Fibroblast of pulmonary artery (primary cell): Measurements from ENCODE around the gene IRF2.
A peak's percentile ranks its signal among the peaks of the same experiment; 100 is the strongest.
"Not testable (repeated sequence)": the region's sequence is repeated elsewhere in the genome, so short reads cannot be mapped to it uniquely, and the experiment has no call there.

Experiments used
- DNase-seq: peaks from one replicate; pipeline ENCODE4 v3.0.0-alpha.2; 2010; ENCODE audit warnings: low read depth
- H3K4me3 ChIP-seq: replicated peaks from 2 replicates; pipeline ENCODE4 v1.5.1; 2011; ENCODE audit warnings: low read depth, mild to moderate bottlenecking, control low read depth, low read length, moderate library complexity
- CTCF ChIP-seq: IDR thresholded peaks from 2 replicates; pipeline ENCODE4 v1.5.1; 2011; ENCODE audit warnings: mild to moderate bottlenecking, control low read depth, low read length, inconsistent platforms; ENCODE audit errors: missing control alignments

Gene IRF2

GRCh38 chr4:184350213-184350817, 124.0 kb downstream of the IRF2 start:
- DNase-seq = no peak
- no peak for TF ChIP-seq CTCF
- H3K4me3 ChIP-seq = no peak overlapping the region

GRCh38 chr4:184349283-184350039, 124.9 kb downstream of the IRF2 start:
- no peak for TF ChIP-seq CTCF
- no peak overlapping the region for H3K4me3 ChIP-seq
- DNase-seq = no peak

GRCh38 chr4:184348311-184349233, 125.8 kb downstream of the IRF2 start:
- TF ChIP-seq CTCF = no peak
- no peak overlapping the region for H3K4me3 ChIP-seq
- peak; percentile 86 for DNase-seq

- TF ChIP-seq CTCF = no peak
- H3K4me3 ChIP-seq = no peak overlapping the region
- peak; percentile 52 for DNase-seq
These were observed 126.8 kb downstream of the IRF2 start for GRCh38 chr4:184347251-184348239.

GRCh38 chr4:184346682-184347081, 127.7 kb downstream of the IRF2 start:
- no peak for DNase-seq
- H3K4me3 ChIP-seq = no peak overlapping the region
- TF ChIP-seq CTCF = no peak

GRCh38 chr4:184346273-184346672, 128.1 kb downstream of the IRF2 start:
- not testable (repeated sequence) for DNase-seq, H3K4me3 ChIP-seq
